Iris pigment epithelial cell (primary cell): ENCODE results near the gene JAK1.

Experiments used
- DNase-seq: peaks from one replicate; pipeline ENCODE4 v3.0.0-alpha.2; 2011; ENCODE audit warnings: low read depth

JAK1 gene

GRCh38 chr1:64866689-64867088 lies 99.7 kb downstream of the JAK1 start:
- no peak for DNase-seq

GRCh38 chr1:64865105-64865757 lies 101.1 kb downstream of the JAK1 start:
- DNase-seq = no peak

- peak; percentile 35 for DNase-seq
Observed at GRCh38 chr1:64864018-64864940, 102.1 kb downstream of the JAK1 start.

GRCh38 chr1:64861611-64862010 lies 104.7 kb downstream of the JAK1 start:
- DNase-seq = peak; percentile 23

- DNase-seq = no peak
Observed at GRCh38 chr1:64857347-64857746, 109.0 kb downstream of the JAK1 start.

GRCh38 chr1:64856553-64856952 lies 109.8 kb downstream of the JAK1 start:
- no peak for DNase-seq

- DNase-seq = no peak
Observed at GRCh38 chr1:64855557-64855956, 110.8 kb downstream of the JAK1 start.

- DNase-seq = no peak
Observed at GRCh38 chr1:64854674-64855073, 111.7 kb downstream of the JAK1 start.

GRCh38 chr1:64851664-64852063 lies 114.7 kb downstream of the JAK1 start:
- no peak for DNase-seq

GRCh38 chr1:64850846-64851245 lies 115.5 kb downstream of the JAK1 start:
- DNase-seq = no peak

- DNase-seq = no peak
Observed at GRCh38 chr1:64849942-64850341, 116.4 kb downstream of the JAK1 start.

- DNase-seq = no peak
Observed at GRCh38 chr1:64848803-64849202, 117.5 kb downstream of the JAK1 start.

- no peak for DNase-seq
Observed at GRCh38 chr1:64848136-64848535, 118.2 kb downstream of the JAK1 start.

- DNase-seq = no peak
Observed at GRCh38 chr1:64847666-64848065, 118.7 kb downstream of the JAK1 start.

GRCh38 chr1:64846573-64847430 lies 119.5 kb downstream of the JAK1 start:
- no peak for DNase-seq

- DNase-seq = no peak
Observed at GRCh38 chr1:64845831-64846425, 120.4 kb downstream of the JAK1 start.

- no peak for DNase-seq
Observed at GRCh38 chr1:64844609-64845008, 121.7 kb downstream of the JAK1 start.

GRCh38 chr1:64844175-64844574 lies 122.2 kb downstream of the JAK1 start:
- DNase-seq = no peak

GRCh38 chr1:64843675-64844074 lies 122.7 kb downstream of the JAK1 start:
- DNase-seq = no peak

- DNase-seq = no peak
Observed at GRCh38 chr1:64842224-64842623, 124.1 kb downstream of the JAK1 start.

GRCh38 chr1:64841330-64842065 lies 124.9 kb downstream of the JAK1 start:
- peak; percentile 45 for DNase-seq
